K562 (cell line): ENCODE results near the gene C2. TPM values are rescaled to one million over a fixed set of nuclear protein-coding genes. Genes with fewer than 3 reads are reported as not detected.

Source experiments
- CSDE1 ChIP-seq, 2 experiments: fragments of 450-650 bp; IDR thresholded peaks; 2 replicates each; pipeline ENCODE4 v1.6.1; 2016; ENCODE audit warnings: mild to moderate bottlenecking in 1 of 2
- JUN ChIP-seq, 2 experiments: sonication (generic) in 1 of 2; formaldehyde crosslinking in 1 of 2; IDR thresholded peaks; 2 replicates each; pipeline versions ENCODE4 v1.6.1 to v1.8.0; 2012 to 2022; ENCODE audit warnings: borderline replicate concordance in 2 of 2, mild to moderate bottlenecking in 2 of 2, improper control_type of control experiment in 1 of 2, low read depth in 1 of 2, low read length in 1 of 2, missing genetic modification reagents in 1 of 2
- MAZ ChIP-seq, 2 experiments: fragments of 450-650 bp in 1 of 2; sonication (generic) in 1 of 2; formaldehyde crosslinking; IDR thresholded peaks in 1 of 2; conservative IDR thresholded peaks in 1 of 2; 2 replicates each; pipeline versions ENCODE4 v1.4.0 to v1.5.0; 2020; ENCODE audit warnings: mild to moderate bottlenecking in 1 of 2, missing genetic modification reagents in 1 of 2
- PHF21A ChIP-seq: fragments of 450-650 bp; IDR thresholded peaks from 2 replicates; pipeline ENCODE4 v1.6.1; 2017; ENCODE audit warnings: low read depth, borderline replicate concordance
- TARDBP ChIP-seq: fragments of 450-650 bp; IDR thresholded peaks from 2 replicates; pipeline ENCODE4 v1.6.1; 2016
- ZBTB40 ChIP-seq, 2 experiments: fragments of 450-650 bp in 1 of 2; sonication (generic) in 1 of 2; formaldehyde crosslinking in 1 of 2; IDR thresholded peaks; 2 replicates each; pipeline versions ENCODE4 v1.7.1 to v1.9.0; 2016 to 2022; ENCODE audit warnings: inconsistent platforms in 1 of 2, mild to moderate bottlenecking in 1 of 2, missing genetic modification reagents in 1 of 2
- ZNF318 ChIP-seq, 2 experiments: fragments of 450-650 bp; IDR thresholded peaks; 2 replicates each; pipeline ENCODE4 v1.6.1; 2016; ENCODE audit warnings: mild to moderate bottlenecking in 2 of 2, borderline replicate concordance in 1 of 2, low read depth in 1 of 2, moderate library complexity in 1 of 2
- polyA plus RNA-seq, 8 experiments: library from polyadenylated mRNA; depleted of rRNA in 4 of 8; stranded (reverse) in 5 of 8; unstranded in 3 of 8; fragments of >200 nt; fragmentation: Nextera tagmentation in 2 of 8; fragmentation: Illumina TruSeq in 1 of 8; extraction: Ambion mirVana in 2 of 8; extraction: Trizol in 1 of 8; gene quantifications; 2 replicates each; pipeline versions ENCODE4 v1.2.1 to v1.2.3, GENCODE V29; 2011 to 2014; ENCODE audit warnings: inconsistent platforms in 1 of 8, missing spikeins in 1 of 8
- total RNA-seq, 7 experiments: library from RNA; depleted of rRNA in 6 of 7; stranded (reverse); fragments of >200 nt in 6 of 7; fragmentation: Illumina TruSeq in 2 of 7; extraction: Trizol in 2 of 7; gene quantifications; 2 replicates each; pipeline versions ENCODE4 v1.2.1 to v1.2.3, GENCODE V29; 2011 to 2021; ENCODE audit warnings: low replicate concordance in 1 of 7

The C2 gene
- total and polyA plus RNA-seq, 9 of the 15 experiments (the other 6 are each of a cell fraction or from before 2014, with no cell fraction given): 0.05 to 1.1 (median 0.39) TPM; not detected in 1

GRCh38 chr6:31969712-31970603, 42.4 kb downstream of the C2 start (continued):
- TF ChIP-seq ZBTB40 (IDR thresholded peaks at IDR 0.05) (0 out of 2 replicates have a peak, but pooled peaks have one; percentile 23), ZBTB40 (CRISPR knock-in tag; IDR thresholded peaks at IDR 0.05) (no peak), MAZ (CRISPR knock-in tag; conservative IDR thresholded peaks at IDR 0.05 in 1 of 2, IDR thresholded peaks at IDR 0.05 in 1 of 2) (peak in 1 of 2 experiments; percentile 53; a peak in 1 of 4 replicates), PHF21A (peak; percentile 98), CSDE1 (IDR thresholded peaks at IDR 0.05) (no peak), TARDBP (no peak), JUN (IDR thresholded peaks at IDR 0.05; ENCODE audit: borderline replicate concordance, low read depth, low read length) (peak; percentile 78), JUN (CRISPR knock-in tag; IDR thresholded peaks at IDR 0.05; ENCODE audit: borderline replicate concordance) (no peak; the same call in 1 of the 2 replicates), ZNF318 (IDR thresholded peaks at IDR 0.05; ENCODE audit: borderline replicate concordance in 1 of 2, low read depth in 1 of 2) (no peak)
